ENCODE results near the gene MLXIP. TPM values are rescaled to one million over a fixed set of nuclear protein-coding genes. Genes with fewer than 3 reads are reported as not detected.
"Not testable (repeated sequence)": the region's sequence is repeated elsewhere in the genome, so short reads cannot be mapped to it uniquely, and the experiment has no call there.

The MLXIP gene
- polyA plus RNA-seq, 1 donor: 30.7 TPM

DNA sequence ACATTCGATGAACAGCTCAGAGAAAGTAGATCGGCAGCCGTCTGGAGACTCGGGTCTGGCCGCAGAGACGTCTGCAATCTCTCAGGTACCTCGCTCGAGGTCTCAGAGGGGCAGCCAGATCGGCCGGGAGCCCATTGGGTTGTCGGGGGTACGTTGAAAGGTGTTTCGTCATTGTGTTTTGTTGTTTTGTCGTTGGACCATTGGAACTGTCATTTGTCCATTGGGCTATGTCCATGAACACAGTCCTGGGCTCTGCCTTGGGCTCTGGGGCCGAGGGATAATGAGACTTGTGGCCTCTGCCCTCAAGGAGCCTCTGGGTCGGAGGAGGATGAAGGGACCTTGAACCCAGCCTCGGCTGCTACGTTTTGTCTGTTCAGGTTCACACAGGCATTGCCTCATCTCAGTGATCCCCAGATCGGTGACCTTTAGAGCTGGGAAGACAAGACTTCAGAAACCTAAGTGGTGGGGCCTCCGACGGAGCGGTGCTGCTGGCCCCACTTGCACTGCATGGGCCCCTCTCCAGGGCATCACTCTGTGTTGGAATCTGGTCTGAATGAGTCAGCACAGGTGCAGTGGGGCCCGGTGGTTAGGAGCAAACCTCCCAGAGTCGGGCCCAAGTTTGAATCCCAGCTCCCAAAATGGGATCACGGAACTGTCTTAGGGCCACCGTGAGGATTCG, 23.6 kb upstream of the MLXIP start:
- no peak for DNase-seq (ENCODE audit: low read depth)

- not testable (repeated sequence) for DNase-seq (ENCODE audit: low read depth)
Measured at GRCh38 chr12:122056406-122056805, 22.1 kb upstream of the MLXIP start.

GRCh38 chr12:122057007-122057735, 21.4 kb upstream of the MLXIP start:
- no peak for DNase-seq (ENCODE audit: low read depth)

GRCh38 chr12:122057769-122058168, 20.8 kb upstream of the MLXIP start:
- no peak for DNase-seq (ENCODE audit: low read depth)

DNA sequence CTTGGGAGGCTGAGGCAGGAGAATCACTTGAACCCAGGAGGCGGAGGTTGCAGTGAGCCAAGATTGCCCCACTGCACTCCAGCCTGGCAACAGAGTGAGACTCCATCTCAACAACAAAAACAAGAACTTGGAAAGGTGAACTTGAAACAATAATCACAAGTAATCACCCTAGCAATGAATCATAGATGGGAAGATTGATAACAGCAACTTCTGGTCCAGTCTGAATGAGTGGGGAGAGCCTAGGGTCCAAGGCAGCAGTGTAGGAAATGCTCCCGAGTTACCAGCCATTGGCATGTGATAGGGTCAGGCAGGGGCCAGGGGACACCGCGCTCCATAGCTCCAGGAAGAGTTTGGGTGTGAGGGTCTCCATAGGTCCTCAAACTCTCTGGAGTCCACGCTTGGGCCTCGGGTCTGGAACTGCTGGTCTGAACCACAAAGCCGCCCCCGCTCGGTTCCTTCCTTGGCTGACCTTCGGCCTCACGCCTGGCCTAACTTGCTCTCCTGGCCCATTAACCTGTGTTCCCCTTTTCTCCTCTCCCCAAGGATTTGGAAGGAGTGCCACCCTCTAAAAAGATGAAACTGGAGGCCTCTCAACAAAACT, 19.9 kb upstream of the MLXIP start:
- no peak for DNase-seq (ENCODE audit: low read depth)

DNA sequence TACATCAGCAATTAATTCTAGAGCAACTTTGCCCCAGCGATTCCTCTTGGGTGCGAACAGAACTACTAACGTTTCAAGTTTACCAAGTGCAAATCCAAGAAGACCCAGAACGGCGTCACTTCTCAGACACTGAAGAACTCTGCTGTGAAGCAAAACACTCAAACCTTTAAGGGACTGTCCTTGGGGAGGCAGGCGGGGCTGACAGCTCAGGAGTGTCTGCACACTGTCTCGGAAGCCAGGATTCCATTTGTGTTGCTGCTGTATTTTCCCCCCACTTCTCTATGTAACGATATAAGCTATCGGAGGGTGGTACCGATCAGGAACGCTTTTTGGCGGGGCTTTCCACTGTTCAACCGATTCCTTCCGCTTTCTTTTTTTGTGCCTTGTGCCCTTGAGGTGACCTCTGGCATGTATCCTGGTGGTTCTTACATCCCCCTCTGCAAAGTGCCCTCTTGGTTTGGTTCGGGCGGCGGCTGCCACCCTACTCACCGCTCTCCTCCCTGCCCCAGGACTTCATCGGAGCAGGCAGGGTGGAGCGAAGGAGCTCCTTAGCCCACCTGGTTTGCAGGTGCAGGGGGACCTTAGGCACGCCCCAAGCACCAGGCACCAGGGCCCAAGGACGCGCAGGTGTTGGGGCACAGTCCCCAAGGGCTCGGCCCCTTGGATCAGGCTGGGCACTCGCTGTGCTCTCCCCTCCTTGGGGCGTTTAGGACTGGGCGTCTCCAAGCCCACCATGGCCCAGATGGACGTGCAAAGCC, 19.2 kb upstream of the MLXIP start:
- no peak for DNase-seq (ENCODE audit: low read depth)

- DNase-seq (ENCODE audit: low read depth): no peak
Measured at GRCh38 chr12:122060081-122060501, 18.5 kb upstream of the MLXIP start.

DNA sequence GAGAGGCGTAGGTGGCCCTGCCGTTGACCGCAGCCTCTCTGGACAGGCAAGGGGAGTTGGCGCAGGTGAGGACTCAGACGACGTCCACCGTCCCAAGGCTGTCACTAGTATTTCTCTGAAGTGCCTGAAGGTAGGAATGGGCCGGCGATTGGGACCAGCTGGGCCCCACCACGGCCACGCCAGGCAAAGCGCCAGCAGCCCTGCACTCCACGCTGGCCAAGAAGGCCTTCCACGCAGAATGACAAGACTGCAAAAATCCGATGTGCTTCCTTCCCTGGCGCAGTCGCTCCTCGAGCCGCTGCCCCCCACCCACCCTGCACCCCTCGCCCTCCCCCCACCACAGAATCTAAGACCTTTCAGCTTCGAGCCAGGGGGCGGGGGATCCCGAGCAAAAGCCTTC, 17.3 kb upstream of the MLXIP start:
- no peak for DNase-seq (ENCODE audit: low read depth)

DNA sequence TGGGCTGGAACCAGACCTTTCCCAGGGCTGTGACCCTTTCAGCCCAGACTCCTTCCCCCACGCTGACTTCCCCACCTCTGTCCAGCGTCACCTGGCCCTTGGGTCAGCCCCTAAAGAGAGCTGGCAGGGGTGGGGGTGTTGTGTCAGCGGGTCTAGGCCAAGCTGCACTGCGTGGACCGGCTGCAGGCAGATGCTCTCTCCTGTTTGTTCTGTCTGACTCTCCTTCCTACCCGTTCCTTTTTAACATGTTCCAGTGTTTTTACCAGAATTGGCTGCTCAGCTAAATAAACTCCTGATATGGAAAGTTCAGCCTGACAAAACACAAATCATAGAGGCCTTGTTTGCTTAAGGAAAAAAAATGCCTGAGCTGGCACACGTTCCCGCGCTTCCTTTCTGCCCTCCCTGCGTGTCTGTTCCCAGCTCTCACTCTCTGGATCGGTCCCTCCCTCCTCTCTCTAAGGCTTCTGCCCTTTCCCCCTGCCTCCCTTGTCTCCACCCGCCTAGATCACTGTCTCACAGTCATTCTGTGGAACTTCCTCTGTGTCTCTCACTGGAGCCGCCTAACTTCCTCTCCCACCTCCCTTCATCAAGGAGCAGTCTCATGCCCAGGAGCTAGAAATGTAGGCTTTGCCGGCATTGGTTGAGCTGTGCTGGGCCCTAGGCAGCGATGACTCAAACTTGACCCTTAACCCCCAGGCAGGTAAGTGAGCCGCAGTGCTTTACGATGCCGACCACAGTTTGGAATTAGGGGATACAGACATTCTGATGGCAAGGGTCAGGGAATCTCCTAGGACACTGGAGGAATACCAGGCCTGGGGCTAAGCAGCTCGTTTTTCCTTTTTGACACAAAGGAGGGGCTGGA, 15.5 kb upstream of the MLXIP start:
- DNase-seq (ENCODE audit: low read depth): no peak

GRCh38 chr12:122063694-122064024, 14.9 kb upstream of the MLXIP start:
- no peak for DNase-seq (ENCODE audit: low read depth)

DNA sequence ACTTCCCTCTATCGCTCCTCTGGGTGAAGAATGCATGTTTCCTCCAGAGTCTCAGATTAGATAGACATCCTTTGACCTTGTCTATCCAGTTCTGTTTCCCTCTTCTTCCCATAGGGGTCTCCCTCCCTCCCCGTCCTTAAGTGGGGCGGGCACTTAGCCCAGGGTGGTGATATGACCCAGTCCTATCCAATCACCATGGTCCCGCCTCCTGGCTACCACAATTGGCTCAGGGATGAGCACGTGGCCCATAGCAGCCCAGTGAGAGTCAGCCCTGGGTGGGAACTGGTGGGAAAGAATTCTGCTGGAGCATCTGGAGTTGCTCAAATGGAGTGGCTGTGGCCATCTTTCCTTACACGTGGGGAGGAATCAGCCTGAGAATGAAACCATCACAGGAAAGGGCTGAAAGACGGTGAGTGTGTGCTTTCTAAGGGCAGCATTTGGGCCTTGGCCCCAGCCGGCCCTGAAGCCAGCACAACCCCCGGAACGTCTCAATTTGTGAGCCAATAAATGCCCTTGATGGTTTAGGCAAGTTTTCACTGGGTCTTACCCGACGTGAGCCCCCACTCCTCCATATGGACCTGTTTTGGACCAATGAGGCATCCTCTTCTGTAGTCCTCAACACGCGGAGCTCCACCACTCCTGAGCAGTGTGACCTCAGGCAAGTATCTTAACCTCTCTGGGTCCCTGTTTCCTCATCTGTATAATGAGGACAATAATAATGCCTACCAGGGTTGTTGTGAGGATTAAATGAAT, 14.4 kb upstream of the MLXIP start:
- no peak for DNase-seq (ENCODE audit: low read depth)

- no peak for DNase-seq (ENCODE audit: low read depth)
Measured at GRCh38 chr12:122064780-122065588, 13.6 kb upstream of the MLXIP start.

GRCh38 chr12:122067548-122067947, 11.0 kb upstream of the MLXIP start:
- DNase-seq (ENCODE audit: low read depth): no peak

DNA sequence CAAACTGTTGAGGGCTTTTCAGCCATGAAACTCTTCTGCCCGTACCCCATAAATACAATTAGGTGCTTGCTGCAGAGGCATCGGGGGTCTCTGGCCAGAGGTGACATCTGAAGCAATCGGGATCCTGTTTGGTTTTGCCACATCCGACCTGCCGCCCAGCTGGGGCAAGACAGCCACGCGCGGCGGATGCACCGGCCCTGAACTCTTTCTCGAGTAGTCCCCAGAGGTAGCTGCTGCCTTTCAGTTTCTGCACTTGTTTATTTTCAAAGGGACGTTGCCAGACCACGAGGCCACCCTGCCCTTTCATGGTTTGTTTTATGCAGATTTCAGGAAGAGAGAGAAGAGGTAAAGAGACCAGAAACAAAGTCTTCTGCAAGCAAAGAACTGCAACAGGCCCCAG, 10.6 kb upstream of the MLXIP start:
- no peak for DNase-seq (ENCODE audit: low read depth)

GRCh38 chr12:122072031-122072970, 6.3 kb upstream of the MLXIP start:
- no peak for DNase-seq (ENCODE audit: low read depth)

DNA sequence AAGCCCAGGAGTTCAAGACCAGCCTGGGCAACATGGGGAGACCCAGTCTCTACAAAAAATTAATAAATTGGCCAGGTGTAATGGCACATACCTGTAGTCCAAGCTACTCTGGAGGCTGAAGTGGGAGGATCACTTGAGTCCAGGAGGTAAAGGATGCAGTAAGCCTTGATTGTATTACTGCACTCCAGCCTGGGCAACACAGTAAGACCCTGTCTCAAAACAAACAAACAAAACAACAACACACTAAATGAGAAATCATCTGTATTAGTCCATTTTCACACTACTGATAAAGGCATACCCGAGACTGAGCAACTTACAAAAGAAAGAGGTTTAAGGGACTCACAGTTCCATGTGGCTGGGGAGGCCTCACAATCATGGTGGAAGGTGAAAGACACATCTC, 4.7 kb upstream of the MLXIP start:
- no peak for DNase-seq (ENCODE audit: low read depth)

DNA sequence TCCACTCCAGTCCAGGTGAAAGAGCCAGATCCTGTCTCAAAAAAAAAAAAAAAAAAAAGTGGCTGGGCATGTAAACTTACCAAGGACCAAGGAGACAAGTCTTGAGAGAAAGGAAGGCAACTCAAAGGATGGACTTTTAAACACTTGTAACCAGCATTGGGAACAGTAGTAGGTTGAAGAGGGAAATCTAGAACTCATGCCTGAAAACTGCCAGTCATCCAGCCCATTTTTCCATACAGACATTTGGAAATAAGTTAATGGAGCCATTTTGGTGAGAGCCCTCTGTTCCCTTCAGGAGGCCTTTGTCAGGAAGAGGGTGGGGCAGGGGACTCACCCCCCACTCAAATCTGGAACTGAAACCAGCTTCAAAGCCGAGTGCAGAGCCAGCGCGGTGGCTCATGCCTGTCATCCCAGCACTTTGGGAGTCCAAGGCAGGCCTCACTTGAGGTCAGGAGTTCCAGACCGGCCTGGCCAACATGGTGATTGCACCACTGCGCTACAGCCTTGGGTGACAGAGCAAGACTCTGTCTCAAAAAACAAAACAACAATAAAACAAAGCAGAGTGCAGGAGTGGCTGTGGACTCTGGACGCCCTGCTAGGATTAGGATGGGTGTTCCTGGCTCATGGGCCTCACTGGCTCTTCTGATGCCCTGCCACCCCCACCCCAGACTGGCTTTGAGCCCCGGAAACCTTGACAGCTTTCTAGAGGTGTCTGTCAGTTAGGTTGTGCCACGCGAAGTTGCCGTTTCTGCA, 1.6 kb upstream of the MLXIP start:
- DNase-seq (ENCODE audit: low read depth): no peak

GRCh38 chr12:122079033-122079531, 526 bp downstream of the MLXIP start:
- no peak for DNase-seq (ENCODE audit: low read depth)
